ENCODE data around the gene ABCC1. TPM values are rescaled to one million over a fixed set of nuclear protein-coding genes. Genes with fewer than 3 reads are reported as not detected.
A peak's percentile ranks its signal among the peaks of the same experiment; 100 is the strongest.

The ABCC1 gene
- total RNA-seq, 1 donor: 46.2 TPM

- DNase-seq (ENCODE audit: low read depth): no peak
- H3K4me3 ChIP-seq (ENCODE audit: low read depth, low read length): no peak overlapping the region
- no peak for TF ChIP-seq CTCF (IDR thresholded peaks at IDR 0.05; ENCODE audit: insufficient read depth, low read length)
Measured at GRCh38 chr16:16022683-16023064, 73.3 kb downstream of the ABCC1 start.

GRCh38 chr16:16025214-16025968 is 76.0 kb downstream of the ABCC1 start:
- TF ChIP-seq CTCF (IDR thresholded peaks at IDR 0.05; ENCODE audit: insufficient read depth, low read length): peak; percentile 16
- peak; percentile 96 for DNase-seq (ENCODE audit: low read depth)
- H3K4me3 ChIP-seq (ENCODE audit: low read depth, low read length): no peak overlapping the region

- no peak for TF ChIP-seq CTCF (IDR thresholded peaks at IDR 0.05; ENCODE audit: insufficient read depth, low read length)
- no peak overlapping the region for H3K4me3 ChIP-seq (ENCODE audit: low read depth, low read length)
- DNase-seq (ENCODE audit: low read depth): no peak
Measured at GRCh38 chr16:16027728-16028310, 78.4 kb downstream of the ABCC1 start.

GRCh38 chr16:16028311-16028999 is 79.0 kb downstream of the ABCC1 start:
- no peak overlapping the region for H3K4me3 ChIP-seq (ENCODE audit: low read depth, low read length)
- no peak for TF ChIP-seq CTCF (IDR thresholded peaks at IDR 0.05; ENCODE audit: insufficient read depth, low read length)

GRCh38 chr16:16029431-16030011 is 80.1 kb downstream of the ABCC1 start:
- no peak overlapping the region for H3K4me3 ChIP-seq (ENCODE audit: low read depth, low read length)
- no peak for TF ChIP-seq CTCF (IDR thresholded peaks at IDR 0.05; ENCODE audit: insufficient read depth, low read length)
- peak; percentile 79 for DNase-seq (ENCODE audit: low read depth)

More at GRCh38 chr16:16028311-16028999, 79.0 kb downstream of the ABCC1 start:
- no peak for DNase-seq (ENCODE audit: low read depth)

- no peak for DNase-seq (ENCODE audit: low read depth)
- no peak for TF ChIP-seq CTCF (IDR thresholded peaks at IDR 0.05; ENCODE audit: insufficient read depth, low read length)
- H3K4me3 ChIP-seq (ENCODE audit: low read depth, low read length): no peak overlapping the region
Measured at GRCh38 chr16:16030449-16030848, 81.0 kb downstream of the ABCC1 start.
